Measurements from ENCODE around the gene MRPL48.
"Not testable (repeated sequence)": the region's sequence is repeated elsewhere in the genome, so short reads cannot be mapped to it uniquely, and the experiment has no call there.

MRPL48 gene

DNA sequence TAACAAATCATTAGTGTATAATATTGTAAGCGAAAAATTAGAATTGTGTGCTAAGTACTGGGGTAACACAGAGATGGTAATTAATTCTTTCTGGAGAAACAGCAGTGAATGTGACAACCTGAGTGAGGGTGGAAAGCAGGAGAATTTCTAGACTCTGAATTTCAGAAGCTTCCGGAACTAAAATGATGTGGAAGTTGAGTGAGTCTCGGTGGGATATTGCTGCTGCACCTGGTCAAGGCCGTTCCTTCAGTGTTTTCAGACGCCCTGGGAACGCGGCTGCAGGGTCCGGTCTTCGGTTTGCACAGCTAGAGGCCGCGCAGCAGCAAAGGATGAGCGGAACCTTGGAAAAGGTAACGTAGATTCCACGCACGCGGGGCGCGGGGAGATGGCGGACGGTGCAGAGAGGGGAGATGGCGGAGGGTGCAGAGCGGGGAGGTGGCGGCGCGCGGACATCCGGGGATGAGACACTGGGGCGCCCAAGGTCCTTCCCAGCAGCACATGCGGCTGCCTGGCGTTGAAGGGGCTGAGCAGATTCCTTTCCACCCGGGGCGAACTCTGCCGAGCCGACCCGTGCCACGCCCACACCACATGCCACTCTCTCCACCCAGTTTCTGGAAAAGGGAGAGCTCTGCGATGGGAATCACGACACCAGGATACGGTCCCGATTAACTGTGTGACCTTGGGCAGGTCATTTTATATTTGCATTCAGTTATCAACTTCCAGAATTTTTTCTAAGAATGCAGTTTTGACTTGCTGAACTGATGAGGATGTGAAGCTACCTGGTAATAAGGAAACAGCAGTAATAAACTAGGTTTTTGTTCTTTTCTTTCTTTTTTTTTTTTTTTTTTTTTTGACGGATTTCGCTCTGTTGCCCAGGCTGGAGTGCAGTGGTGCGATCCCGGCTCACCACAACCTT lies at the start of gene MRPL48:
TSS of gene MRPL48 (plus strand) at position 232 of the 916 bp plus-strand sequence. CDS start at position 330, 98 bp downstream.
- TF ChIP-seq, protein P1, sequence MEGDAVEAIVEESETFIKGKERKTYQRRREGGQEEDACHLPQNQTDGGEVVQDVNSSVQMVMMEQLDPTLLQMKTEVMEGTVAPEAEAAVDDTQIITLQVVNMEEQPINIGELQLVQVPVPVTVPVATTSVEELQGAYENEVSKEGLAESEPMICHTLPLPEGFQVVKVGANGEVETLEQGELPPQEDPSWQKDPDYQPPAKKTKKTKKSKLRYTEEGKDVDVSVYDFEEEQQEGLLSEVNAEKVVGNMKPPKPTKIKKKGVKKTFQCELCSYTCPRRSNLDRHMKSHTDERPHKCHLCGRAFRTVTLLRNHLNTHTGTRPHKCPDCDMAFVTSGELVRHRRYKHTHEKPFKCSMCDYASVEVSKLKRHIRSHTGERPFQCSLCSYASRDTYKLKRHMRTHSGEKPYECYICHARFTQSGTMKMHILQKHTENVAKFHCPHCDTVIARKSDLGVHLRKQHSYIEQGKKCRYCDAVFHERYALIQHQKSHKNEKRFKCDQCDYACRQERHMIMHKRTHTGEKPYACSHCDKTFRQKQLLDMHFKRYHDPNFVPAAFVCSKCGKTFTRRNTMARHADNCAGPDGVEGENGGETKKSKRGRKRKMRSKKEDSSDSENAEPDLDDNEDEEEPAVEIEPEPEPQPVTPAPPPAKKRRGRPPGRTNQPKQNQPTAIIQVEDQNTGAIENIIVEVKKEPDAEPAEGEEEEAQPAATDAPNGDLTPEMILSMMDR (IDR thresholded peaks at IDR 0.05; ENCODE audit: low read depth, low read length) = no peak

DNA sequence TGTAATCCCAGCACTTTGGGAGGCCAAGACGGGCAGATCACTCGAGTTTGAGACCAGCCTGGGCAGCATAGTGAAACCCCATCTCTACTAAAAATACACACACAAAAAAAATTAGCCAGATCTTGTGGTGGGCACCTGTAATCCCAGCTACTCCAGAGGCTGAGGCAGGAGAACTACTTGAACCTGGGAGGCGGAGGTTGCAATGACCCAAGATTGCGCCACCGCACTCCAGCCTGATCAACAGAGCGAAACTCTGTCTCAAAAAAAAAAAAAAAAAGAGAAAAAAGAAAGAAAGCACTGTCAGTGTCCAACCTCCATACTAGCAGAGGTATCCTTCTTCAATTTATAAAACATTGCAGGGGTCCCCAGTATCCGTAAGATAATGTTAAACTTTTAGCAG lies 44.6 kb upstream of the MRPL48 start:
- TF ChIP-seq, protein P1 (IDR thresholded peaks at IDR 0.05; ENCODE audit: low read depth, low read length) = no peak
- DNase-seq (ENCODE audit: extremely low read depth, low read depth) = no peak

More for the DNA sequence above, at the start of gene MRPL48:
- peak; percentile 85 for DNase-seq (ENCODE audit: extremely low read depth, low read depth)

DNA sequence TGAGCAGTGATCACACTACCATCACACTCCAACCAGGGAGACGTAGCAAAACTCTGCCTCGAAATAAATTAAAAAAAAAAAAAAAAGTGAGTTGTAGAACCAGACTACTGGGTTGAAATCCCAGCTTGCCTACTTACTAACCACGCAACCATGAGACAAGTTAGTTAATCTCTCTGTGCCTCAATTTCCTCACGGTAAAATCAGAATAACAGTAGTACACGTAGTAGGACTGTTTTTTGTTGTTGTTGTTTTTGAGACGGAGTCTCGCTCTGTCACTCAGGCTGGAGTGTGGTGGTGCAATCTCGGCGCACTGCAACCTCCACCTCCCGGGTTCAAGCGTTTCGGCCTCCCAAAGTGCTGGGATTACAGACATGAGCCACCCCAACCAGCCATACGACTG lies 41.0 kb upstream of the MRPL48 start:
- TF ChIP-seq, protein P1 (IDR thresholded peaks at IDR 0.05; ENCODE audit: low read depth, low read length) = no peak
- no peak for DNase-seq (ENCODE audit: extremely low read depth, low read depth)

DNA sequence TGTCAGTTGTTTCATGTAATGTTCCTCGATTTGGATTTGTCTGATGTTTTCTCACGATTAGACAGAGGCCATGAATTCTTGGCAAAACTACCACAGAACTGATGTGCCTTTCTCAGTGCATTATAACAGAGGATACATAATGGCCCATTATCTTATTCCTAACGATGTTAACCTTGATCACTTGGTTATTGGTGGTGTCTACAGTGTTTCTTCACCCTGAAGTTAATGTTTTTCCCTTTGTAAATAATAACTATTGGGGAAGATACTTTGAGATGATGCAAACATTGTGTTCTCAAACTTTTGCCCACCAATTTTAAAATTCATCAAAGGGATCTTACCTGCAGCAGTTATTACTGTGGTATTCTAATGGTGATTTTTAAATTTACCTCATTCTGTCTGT lies 39.9 kb upstream of the MRPL48 start:
- no peak for DNase-seq (ENCODE audit: extremely low read depth, low read depth)
- TF ChIP-seq, protein P1 (IDR thresholded peaks at IDR 0.05; ENCODE audit: low read depth, low read length) = no peak

DNA sequence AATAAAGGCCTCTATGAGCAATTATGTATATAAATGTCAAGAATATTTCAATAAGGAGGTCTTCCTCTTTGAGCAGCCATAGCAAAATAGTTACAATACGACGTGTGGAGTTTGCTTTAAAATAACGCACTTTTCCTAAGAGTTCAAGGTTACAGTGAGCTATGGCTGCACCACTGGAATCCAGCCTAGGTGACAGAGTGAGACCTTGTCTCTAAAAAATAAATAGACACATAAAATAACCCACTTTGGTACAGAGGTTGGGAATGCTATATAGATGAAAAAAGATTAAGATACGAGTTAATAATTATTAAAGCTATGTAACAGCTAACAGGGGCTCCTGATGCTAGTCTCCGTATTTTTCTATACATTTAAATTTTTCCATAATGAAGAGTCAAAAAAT lies 39.4 kb upstream of the MRPL48 start:
- TF ChIP-seq, protein P1 (IDR thresholded peaks at IDR 0.05; ENCODE audit: low read depth, low read length) = no peak
- DNase-seq (ENCODE audit: extremely low read depth, low read depth) = no peak

DNA sequence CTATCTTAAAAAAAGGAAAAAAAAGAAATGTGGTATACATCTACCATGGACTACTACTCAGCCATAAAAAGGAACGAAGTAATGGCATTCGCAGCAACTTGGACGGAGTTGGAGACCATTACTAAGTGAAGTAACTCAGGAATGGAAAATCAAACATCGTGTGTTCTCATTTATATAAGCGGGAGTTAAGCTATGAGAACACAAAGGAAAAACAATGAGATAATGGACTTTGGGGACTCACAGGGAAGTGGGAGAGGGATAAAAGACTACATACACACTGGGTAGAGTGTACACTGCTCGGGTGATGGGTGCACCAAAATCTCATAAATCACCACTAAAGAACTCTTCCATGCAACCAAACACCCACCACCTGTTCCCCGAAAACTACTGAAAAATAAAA lies 38.6 kb upstream of the MRPL48 start:
- DNase-seq (ENCODE audit: extremely low read depth, low read depth) = no peak
- TF ChIP-seq, protein P1 (IDR thresholded peaks at IDR 0.05; ENCODE audit: low read depth, low read length) = no peak

DNA sequence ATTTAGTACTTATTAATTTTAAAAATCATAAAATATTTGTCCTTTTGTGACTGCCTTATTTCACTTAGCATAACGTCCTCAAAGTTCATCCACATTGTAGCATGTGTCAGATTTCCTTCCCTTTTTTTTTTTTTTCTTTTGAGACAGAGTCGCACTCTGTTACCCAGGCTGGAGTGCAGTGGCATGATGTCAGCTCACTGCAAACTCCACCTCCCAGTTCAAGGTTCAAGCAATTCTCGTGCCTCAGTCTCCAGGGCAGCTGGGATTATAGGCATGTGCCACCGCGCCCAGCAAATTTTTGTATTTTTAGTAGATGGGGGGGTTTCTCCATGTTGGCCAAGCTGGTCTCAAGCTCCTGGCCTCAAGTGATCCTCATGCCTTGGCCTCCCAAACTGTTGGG lies 37.4 kb upstream of the MRPL48 start:
- TF ChIP-seq, protein P1 (IDR thresholded peaks at IDR 0.05; ENCODE audit: low read depth, low read length) = no peak
- no peak for DNase-seq (ENCODE audit: extremely low read depth, low read depth)

DNA sequence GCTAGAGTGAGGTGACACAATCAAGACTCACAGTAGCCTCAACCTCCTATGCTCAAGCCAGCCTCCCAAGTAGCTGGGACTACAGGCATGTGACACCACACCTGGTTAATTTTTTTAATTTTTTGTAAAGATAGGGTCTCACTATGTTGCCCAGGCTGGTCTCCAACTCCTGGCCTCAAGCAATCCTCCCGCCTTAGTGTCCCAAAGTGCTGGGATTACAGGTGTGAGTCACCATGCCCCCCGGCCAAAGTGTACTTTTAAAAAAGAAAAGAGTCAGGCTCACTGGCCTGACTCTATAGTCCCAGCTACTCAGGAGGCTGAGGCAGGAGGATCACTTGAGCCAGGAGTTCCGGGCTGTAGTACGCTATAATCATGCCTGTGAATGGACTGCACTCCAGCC lies 36.8 kb upstream of the MRPL48 start:
- not testable (repeated sequence) for DNase-seq (ENCODE audit: extremely low read depth, low read depth)
